GM21529 (cell line): ENCODE data around the gene SETBP1.

Source experiments
- ATAC-seq: cut with Tn5 transposase; IDR thresholded peaks from one replicate; pipeline ENCODE4 v1.9.1; 2021; ENCODE audit not compliant: unreplicated experiment

Gene SETBP1

DNA sequence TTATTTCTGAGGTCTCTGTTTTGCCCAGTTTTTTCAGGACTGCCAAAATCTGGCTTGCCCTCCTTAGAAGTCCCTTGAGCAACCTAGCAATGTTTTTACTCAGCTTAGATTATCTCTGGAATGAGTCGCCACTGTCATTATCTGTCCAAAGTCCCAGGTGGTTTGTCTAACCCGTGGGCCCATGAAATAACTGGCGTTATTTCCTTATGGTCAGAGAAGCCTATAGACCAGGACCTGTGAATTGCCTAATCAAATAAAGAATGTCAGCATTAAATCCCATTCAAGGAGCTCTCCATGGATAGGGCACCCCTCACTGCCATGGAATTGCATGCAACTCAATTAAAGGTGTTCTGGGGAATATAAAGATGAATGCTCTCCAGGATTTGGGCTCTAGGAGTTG lies 373.9 kb downstream of the SETBP1 start:
- no peak for ATAC-seq

GRCh38 chr18:45055811-45056210 lies 375.1 kb downstream of the SETBP1 start:
- no peak for ATAC-seq

GRCh38 chr18:45056926-45057325 lies 376.2 kb downstream of the SETBP1 start:
- no peak for ATAC-seq

GRCh38 chr18:45057955-45058600 lies 377.4 kb downstream of the SETBP1 start:
- ATAC-seq, result no peak

- ATAC-seq, result no peak
These were observed 379.0 kb downstream of the SETBP1 start for GRCh38 chr18:45059695-45060094.

DNA sequence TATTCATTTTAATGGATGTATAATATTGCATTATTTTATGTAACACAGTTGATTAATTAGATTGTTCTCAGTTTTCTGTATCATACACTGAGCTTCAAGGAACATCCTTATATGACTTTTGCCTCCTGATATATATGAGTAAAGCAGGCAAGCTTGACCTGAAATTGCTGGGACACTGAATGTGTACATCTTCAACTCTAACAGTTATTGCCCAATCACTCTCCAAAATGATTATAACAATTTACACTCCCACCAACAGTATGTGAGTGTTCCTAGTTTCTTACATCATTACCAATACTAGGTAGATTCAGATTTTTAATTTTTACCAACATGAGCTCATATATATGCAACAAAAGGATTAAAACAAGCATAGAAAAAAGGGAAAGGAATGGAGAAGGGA lies 379.4 kb downstream of the SETBP1 start:
- no peak for ATAC-seq

- no peak for ATAC-seq
These were observed 380.7 kb downstream of the SETBP1 start for GRCh38 chr18:45061359-45061758.

DNA sequence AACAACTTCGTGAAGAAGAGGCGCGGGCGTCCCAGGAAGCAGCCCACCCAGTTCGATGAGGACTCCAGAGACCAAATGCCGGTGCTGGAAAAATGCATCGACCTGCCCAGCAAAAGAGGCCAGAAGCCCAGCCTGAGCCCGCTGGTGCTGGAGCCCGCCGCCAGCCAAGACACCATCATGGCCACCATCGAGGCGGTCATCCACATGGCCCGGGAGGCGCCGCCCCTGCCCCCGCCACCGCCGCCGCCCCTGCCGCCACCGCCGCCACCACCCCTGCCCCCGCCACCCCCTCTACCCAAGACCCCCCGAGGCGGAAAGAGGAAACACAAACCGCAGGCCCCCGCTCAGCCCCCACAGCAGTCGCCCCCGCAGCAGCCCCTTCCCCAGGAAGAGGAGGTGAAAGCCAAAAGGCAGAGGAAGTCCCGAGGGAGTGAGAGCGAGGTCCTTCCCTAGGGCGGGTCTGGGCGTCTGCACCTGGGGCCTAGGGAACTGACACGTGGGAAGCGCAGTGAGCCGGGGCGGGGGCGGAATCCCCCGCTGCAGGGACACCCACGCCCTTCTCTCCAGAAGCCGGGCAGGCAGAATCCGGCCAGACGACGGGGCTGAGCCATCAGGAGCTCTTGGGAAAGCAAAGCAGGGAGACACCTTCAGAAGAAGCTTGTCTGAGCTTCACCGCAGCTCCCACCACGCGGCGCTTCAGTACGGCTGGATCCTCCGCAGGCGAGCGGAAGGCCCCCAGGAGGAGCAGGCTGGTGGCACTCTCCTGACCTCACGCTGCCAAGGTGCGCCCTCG lies 382.8 kb downstream of the SETBP1 start:
- no peak for ATAC-seq

DNA sequence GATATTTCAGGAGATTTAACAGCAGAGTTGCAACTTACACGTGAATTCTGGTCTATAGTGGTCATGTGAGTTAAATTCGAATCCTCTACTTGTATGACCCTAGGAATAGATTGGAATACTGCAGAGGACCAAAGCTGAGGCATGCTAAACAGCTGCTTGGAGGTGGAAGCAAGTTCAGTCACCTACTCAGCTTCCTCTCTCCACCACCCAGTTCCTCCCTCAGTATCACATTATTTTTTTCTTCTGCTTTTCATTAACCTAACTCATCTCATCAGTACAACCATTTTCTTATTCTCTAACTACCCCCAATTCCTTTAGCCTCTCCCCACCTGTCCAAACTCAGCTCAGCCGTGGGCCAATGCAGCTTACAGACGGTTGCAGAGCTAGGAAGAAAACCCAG lies 385.5 kb downstream of the SETBP1 start:
- no peak for ATAC-seq

DNA sequence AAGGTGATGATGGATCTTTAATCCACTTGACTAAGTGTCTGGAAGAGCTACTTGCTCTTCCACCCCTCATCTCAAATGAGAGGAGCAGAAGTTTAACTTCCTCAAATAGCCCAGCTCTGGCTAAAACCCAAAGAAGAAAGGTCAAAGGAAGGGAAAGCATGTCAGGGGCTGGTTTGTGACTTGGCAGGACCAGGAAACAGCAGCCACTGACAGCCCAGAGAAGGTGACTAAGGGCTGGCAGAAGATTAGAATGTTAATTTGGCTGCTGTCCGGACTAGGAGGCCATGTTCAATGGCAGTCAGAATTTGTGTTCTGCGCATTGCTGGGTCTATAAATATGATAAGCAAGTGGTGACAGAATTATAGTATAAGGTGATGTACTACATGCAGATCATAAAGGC lies 386.2 kb downstream of the SETBP1 start:
- no peak for ATAC-seq

GRCh38 chr18:45068400-45069094 lies 387.9 kb downstream of the SETBP1 start:
- ATAC-seq, result no peak

DNA sequence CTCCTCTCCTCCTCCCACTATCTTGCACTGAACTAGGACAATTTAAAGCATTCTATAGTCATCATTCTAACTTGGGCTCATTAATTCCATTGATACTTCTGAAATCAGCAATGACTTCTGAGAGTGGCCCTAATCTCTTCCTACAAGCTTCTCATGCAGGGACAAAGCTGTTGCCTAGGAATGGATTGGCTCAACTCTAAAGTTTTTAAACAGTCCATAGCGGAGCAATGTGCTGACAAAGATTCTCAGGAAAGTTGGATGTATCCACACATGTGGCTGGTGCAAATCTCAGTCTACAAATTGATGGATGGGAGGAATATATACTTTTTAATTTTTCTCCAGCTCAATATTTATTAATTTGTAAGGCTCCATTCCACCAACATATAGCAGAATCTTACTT lies 388.9 kb downstream of the SETBP1 start:
- ATAC-seq, result no peak

DNA sequence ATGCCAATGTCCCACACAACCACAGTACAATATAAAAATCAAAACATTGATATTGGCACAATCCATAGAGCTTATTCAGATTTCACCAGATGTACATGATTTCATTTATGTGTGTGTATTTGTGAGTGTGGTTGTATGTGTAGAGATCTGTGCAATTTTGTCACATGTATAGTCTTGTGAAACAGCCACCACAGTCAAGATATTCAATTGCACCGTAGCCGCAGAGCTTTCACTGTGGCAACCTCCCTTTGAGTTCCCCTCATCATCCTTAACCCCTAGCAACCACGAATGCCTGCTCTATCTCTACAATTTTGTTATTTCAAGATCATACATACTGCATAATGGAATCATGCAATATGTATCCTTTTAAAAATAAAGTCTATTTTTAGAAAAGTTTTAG lies 391.3 kb downstream of the SETBP1 start:
- no peak for ATAC-seq

- no peak for ATAC-seq
These were observed 392.9 kb downstream of the SETBP1 start for GRCh38 chr18:45073556-45073955.

- no peak for ATAC-seq
These were observed 401.0 kb downstream of the SETBP1 start for GRCh38 chr18:45081566-45082181.

GRCh38 chr18:45083226-45083855 lies 402.7 kb downstream of the SETBP1 start:
- no peak for ATAC-seq

DNA sequence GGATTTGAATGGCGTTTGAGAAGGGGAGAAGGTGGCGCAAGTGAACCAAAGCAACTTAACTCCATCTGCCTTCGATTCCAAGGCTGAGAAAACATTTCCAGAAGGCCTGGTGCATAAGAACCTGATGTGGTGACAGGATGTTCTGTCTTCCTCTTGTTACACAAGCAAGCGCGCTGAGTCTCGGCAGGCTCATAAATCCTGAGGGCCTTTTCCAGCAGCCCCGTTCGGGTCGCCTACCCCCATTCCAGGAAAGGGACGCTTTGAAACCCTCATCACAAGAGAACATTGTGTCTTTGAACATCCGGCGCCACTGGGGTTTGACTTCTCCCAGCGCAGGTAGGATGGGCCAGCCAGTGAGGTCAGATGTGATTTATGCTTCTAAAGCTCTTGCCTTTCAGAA lies 403.5 kb downstream of the SETBP1 start:
- no peak for ATAC-seq

DNA sequence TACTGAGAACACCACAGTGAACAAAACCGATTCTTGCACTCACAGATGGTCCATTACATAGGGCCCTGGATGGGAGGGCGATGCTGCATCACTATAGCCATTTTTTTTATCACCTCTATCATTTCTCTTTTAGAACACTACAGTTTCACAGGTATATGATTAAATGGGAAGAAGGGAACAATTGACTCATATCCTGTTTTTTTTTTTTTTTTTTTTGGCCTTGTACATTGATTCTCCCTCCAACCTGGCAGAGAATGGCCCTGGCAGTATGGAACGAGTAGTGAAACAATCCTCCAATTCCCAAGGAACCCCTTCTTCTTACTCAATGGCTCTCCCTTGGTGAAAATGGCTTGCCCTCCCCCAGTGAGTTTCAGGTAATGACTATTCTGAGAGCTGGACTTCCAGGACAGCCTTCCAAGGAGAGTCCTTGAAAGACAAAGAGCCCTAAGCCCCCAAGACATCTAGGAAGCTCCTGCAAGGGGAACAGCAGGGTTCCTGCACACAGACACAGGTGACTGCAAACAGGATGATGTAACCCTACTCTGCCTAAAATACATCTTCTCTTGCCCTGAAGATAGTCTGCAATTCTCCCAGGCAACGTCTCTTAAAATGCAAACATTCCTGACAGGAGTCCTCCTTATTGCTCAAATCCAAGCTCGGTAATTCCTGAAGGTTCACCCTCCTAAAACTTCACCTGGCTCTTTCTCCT lies 405.4 kb downstream of the SETBP1 start:
- ATAC-seq, result no peak

GRCh38 chr18:45086777-45087176 lies 406.1 kb downstream of the SETBP1 start:
- ATAC-seq, result no peak

GRCh38 chr18:45090526-45091140 lies 409.9 kb downstream of the SETBP1 start:
- no peak for ATAC-seq
